ENCODE results near the gene FCMR.

FCMR gene

DNA sequence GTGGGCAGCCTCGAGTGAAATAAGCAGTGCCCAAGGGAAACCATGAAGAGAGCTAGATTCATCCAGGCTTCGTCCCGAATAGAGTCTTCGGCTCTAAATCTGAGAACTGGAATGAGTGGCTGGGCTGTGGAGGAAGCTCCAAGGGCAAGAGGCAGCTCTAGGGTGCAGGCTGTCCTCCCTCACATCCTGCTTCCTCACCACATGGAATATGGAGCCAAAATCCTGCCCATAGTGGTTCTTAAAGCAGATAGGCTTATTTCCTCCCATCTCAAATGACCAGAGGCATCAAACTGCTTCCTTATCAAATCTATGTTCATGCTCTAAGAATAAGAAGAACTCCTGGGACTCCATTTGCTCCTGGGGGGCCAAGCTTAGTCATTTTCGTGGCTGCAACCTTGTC is 22.0 kb downstream of the FCMR start:
- no peak for DNase-seq (ENCODE audit: low spot score)

DNA sequence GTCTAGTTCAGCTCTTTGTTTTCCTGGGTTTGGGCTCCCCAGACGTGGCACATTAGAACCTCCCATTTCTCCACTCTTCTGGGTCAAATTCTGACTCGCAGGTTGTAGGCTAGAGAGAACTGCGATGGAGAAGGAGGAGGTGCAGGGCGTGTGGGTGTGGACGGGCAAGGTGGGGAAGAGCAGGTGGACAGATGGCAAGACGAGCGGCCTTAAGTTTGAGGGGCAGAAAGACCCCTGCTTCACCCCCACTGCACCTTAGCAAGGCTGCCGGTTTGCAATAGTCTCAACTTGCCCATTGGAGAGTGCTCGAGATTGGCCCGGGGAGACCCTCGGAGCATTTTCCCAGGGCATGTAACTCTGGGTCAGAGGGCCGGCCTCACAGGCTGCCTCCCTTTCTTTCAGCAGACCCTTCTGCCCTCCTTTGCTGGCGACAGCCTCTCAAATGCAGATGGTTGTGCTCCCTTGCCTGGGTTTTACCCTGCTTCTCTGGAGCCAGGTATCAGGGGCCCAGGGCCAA is 22.8 kb downstream of the FCMR start:
- DNase-seq (ENCODE audit: low spot score), result no peak

DNA sequence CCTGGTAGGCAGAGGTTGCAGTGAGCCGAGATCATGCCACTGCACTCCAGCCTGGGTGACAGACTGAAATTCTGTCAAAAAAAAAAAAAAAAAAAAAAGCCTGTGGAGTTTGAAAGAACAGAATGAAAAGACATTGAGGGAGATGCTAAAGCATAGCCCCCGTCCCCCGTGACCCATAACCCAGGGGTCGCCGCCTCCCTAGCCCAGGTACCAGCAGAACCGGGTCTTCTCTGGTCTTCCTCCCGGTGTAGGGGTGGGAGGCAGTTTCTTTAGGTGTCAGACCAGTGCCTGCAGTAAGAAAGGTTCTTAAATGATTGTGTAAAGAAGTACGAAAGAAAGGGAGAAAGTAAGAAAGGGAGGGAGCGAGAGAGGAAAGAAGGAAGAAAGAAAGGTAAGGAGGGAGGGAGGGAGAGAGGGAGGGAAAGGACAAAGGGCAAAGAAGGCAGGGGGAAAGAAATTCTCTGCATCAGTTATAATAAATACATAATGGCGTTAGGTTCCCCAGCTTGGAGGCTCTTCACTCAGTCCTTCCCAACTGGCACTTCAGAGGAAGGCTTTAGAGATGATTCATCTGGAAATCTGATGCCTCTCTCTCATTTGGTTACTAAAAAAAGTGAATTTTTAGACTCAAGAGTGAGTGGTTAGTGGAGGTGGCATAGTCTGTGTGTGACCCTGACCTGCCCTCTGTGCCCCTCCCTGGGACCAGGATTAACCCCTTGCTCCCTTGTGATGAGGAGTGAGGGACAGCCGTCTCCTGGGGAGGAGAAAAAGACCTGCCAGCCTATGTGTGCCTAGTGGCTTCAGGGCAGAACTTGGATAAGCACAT is 23.4 kb downstream of the FCMR start:
- no peak for DNase-seq (ENCODE audit: low spot score)

DNA sequence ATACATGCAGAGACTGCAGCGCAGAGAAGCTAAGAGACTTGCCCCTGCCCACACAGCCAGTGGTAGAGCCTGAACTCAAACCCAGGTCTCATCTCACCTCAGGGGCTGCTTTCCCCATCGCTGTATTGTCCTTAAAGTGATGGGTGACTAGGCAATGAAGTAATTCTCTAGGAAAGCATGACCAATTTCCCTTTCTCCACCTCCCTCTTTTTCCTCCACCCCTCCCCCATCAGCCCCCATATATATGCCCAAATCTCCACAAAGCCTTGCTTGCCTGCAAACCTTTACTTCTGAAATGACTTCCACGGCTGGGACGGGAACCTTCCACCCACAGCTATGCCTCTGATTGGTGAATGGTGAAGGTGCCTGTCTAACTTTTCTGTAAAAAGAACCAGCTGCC is 24.6 kb downstream of the FCMR start, which contains the start of gene IL24:
Gene IL24, plus strand, starts transcription at position 269 of the 400 bp plus-strand sequence. CDS start 390 bp downstream, outside the sequence.
- no peak for DNase-seq (ENCODE audit: low spot score)

DNA sequence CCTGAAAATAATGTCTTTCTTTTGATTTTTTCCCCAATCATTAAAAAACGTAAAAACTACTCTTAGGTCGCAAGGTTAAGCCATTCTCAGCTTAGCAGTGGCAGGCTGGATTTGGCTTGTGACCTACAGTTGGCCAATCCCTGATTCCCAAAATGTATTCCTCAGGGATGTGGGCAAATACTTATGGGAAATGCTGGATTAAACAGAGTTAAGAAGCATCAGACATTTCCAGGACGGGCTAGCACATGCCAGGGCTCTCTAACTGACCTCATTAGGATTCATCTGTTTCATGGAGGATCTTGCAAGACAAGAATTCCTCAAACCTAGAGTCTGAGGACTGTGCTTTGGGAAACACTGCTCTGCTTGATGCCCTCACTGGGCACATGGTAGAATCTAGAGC is 25.5 kb downstream of the FCMR start:
- DNase-seq (ENCODE audit: low spot score), result no peak

DNA sequence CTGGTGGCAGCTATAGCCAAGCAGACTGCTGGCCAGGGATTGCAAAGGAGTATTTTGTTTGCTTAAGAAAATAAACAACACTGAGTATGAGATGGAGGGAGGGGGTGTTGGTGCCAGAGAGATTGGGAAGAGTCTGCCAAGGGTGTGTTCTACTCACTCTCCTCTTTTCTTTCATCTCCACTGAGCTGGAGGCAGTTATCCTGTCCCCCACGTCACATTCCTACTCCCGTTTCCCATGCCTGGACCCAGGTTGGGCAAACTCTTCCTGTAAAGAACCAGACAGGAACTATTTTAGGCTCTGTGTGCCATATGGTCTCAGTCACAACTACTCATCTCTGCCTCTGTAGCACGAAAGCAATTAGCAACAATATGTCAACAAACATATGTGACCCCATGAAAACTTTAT is 25.9 kb downstream of the FCMR start:
- DNase-seq (ENCODE audit: low spot score), result no peak

DNA sequence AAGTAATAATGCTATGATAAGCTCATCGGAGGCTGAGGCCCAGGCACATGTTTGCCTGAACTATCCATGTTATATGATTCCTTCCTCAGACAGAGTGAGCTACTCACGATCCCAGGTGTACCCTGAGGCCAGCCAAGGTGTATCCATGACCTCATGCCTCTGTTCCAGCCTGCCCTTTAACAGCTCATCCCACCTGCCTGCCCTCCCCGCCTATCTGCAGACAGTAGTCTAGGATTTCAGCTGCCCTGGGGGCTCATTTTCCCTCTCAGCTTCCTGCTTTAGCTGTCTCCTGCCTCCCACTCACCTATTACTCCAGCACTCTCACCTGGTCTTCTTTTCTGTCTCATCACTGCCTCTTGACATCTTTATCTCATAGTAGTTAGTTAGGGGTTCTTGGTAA is 26.4 kb downstream of the FCMR start:
- DNase-seq (ENCODE audit: low spot score), result no peak

DNA sequence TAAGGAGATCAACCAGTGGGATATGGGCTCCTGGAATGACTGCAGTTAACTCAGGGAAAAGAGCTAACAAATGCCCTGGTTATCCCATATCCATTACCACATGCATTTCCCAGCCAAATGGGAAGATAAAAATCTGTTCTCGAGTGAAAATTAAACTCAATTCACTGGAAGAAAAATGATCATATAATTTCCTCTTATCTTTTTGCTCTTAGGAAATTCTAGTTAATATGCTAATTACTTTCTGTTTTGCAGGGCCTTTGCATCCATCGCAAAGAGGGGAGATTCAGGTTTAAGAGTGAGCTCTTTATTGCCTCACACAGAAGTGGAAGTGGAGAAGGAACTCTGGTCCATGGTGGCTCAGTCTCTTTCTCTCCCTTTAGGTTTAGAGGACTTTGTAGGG is 28.4 kb downstream of the FCMR start:
- DNase-seq (ENCODE audit: low spot score), result no peak

DNA sequence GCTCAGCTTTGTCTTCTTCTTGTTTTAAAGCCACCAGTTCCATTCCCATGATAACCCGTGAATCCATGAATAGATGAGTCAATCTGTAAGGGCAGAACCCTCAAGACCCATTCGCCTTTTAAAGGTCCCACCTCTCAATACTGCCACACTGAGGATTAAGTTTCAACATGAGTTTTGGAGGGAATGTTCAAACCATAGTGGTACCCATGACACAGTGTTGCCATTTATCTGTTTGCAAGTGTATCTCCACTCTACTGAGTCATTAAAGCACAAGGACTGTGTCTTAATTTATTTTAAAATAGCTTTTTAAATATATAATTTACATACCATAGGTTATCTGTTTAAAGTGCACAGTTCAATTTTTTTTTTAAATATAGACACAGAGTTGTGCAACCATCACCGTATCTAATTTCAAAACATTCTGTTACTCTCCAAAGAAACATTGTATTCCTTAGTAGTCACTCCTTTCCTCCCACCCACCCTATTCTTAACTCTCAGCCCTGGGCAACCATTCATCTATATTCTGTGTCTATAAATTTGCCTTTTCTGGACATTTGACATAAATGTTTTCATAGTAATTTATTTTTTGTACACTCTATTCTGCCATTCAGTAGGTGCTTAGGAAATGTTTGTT is 29.3 kb downstream of the FCMR start:
- DNase-seq (ENCODE audit: low spot score), result no peak

DNA sequence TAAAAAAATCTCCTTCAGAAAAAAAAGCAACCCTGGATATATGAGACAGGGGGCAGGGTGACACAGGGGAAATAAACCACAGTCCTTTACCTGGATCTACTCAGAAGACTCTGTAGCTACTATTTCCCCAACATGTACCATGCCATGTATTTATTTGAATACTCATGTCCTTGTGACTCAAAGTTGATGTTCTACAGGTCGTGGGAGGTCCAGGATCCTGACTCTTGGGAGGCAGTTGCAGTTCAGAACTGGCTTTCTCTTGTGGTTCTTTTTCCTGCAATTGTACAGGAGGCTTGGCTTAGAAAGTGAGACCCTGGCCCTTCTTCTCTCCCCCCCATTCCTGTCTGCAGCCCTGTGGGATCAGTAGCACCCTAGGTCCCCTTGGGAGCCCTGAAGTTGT is 30.3 kb downstream of the FCMR start:
- no peak for DNase-seq (ENCODE audit: low spot score)

DNA sequence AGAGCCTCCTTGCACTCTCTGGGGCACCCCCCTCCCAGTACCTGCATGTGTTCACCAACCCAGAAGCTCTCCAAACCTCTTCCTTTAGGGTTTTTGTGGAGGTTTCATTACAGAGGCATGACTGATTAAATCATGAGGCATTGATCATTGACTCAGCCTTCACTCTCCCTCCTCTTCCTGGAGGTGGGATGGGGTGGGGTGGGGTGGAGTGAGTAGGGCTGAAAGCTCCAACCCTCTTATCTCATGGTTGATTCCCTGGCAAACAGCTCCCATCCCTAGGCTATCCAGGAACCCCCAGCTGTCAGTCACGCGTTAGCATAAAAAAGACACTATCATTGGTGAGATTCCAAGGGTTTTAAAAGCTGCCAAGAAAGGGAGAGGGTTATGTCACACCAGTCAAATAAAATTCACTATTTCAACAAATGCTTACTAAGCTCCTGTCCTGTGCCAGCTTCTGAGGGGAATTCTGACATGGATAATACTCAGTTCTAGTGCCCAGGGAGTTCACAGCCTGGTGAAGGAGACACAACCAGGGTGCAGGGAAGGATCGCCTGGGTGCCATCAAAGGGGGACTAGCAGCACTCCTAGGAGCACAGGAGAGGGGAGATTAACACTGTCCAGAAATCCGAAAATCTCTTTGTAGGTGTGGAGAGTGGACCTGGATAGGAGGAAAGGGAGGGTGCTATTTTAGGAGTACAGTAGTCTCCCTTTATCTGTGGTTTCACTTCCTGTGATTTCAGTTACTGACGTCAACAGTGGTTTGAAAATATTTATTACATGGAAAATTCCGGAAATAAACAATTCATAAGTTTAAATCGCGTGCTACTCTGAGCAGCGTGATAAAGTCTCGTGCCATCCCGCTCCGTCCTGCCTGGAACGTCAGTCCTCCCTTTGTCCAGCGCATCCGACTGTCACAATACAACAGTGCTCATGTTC is 31.3 kb downstream of the FCMR start:
- DNase-seq (ENCODE audit: low spot score), result no peak

DNA sequence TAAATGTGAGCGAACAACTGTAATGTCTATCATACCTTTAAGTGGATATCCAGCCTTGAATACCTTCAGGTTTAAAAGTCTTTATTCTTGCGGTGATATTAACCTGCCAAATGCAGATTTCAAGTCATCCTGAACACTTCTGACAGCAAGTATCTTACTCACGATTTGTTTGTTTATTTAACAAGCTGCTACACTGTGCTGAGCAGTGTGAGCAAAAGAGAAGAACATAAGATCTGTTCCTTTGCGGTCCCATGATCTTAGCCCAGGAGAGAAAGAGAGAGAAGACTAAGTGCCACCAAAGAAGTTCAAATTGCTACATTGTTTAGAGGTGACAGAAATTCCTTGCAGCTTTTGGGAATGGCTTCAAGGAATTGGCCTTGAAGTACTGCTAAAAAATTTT is 34.0 kb downstream of the FCMR start:
- no peak for DNase-seq (ENCODE audit: low spot score)

DNA sequence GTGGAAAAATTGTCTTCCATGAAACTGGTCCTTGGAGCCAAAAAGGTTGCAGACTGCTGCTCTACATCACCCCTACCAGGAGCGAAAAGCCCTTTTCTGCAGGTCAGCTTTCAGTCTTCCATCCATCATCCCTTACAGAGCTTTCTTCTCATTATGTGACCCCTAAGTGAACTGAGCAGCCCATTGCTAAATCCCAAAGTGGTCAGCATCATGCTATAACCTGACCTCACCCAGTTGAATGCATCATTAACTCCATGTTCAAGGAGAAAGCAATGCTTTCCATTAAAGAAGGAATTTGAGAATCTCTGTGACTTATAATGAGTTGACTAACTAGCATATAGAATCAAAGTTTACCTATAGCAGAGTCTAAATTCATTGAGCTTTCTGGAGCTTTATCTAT is 34.9 kb downstream of the FCMR start:
- no peak for DNase-seq (ENCODE audit: low spot score)

DNA sequence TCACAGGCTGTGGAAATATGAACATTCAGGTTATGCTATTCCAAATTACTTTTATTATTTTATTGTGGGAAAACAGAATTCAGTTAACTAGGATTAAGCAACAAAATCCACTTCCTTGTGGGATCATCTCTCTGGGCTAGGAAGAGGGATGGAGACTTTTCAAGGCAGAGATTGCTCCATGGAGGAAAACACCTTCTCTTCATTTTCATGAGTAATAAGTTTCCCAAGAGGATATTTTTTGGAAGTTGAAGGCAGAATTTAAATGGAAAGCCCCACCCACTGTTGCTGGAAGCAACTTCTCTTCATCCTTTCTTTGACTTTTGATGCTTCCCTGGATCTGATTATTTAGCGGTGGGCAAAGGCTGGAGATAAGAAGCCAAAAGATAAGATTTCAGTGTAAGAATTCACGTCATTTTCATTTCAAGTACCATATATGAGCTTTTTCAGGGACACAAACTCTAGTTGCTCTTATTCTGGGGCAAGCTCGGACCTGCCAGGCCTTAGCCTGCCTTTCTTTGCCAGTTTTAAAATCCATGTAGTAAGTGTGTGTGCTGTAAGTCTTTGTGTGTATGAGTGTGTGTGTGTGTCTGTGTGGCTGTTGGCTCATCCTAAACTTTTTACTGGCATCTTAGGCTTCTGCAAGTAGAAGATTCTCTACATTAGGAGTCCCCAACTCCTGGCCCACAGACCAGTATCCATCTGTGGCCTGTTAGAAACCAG is 36.2 kb downstream of the FCMR start:
- no peak for DNase-seq (ENCODE audit: low spot score)

DNA sequence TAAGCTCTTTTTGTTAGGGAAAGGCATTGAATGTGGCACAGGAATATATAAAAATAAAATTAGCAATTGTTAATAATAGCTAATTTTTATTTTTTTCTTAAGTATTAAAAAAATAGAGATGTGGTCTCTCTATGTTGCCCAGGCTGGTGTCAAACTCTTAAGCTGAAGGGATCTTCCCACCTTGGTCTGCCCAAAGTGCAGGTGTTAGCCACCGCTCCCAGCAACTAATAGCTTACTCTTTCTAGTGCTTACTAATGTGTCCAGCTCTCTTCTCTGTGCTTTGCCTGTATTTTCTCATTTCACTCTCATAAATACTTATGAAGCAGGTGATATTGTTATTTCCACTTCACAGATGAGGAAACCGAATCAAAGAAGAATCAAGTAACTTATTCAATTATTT is 37.9 kb downstream of the FCMR start:
- DNase-seq (ENCODE audit: low spot score), result no peak

DNA sequence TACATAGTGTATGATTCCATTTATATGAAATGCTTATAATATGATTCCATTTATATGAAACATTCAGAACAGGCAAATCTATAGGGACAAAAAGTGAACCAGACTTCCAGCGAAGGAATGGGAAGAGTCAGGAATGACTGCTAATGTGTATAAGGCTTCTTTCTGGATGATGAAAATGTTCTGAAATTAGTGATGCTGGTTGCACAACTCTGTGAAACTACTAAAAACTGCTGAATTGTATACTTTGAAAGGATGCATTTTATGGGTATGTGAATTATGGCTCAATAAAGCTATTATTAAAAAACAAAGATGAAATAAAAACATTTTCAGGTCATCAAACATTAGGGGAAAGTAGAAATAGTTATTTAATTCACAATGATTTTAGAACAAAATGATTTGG is 38.6 kb downstream of the FCMR start:
- DNase-seq (ENCODE audit: low spot score), result no peak

DNA sequence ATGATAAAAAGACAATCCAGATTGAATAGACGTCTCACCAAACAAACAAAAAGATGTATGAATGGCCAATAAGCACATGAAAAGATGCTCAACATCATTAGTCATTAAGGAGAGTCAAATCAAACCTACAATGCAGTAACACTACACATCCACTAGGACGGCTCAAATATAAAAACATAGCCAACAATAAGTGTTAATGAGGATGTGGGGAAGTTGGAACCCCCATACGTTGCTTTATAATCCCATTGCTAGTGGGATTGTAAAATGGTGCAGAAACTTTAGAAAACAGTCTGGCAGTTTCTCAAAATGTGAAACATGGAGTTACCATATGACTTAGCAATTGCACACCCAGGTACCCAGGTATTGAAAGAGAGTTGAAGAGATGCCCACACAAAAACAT is 39.2 kb downstream of the FCMR start:
- no peak for DNase-seq (ENCODE audit: low spot score)

DNA sequence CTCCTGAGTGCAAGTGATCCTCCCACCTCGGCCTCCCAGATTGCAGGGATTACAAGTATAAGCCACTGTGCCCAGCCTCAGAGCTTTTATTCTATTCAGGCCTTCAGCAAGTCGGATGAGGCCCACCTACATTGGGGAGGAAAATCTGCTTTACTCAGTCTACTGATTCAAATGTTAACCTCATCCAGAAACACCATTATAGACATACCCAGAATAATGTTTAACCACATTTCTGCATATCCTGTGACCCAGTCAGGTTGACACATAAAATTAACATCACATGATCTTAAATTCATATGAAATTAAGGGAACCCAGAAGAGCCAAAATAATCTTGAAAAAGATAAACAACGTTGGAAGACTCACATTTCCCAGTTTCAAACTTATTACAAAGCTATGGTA is 41.4 kb downstream of the FCMR start:
- no peak for DNase-seq (ENCODE audit: low spot score)

DNA sequence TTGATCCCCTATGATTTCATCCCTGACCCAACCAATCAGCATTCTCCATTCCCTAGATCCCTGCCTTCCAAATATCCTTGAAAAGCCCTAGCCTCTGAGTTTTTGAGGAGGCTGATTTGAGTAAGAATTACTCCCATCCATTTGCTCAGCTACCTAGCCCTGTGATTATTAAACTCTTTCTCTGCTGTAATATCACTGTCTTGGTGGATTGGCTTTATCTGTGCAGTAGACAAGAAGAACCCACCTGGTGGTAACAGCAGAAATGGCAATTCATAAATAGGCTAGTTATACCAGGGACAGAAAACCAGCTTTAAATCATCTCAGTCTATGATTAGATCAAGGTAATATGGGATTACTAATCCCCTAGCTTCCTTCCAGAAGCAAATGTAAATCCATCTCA is 43.3 kb downstream of the FCMR start:
- no peak for DNase-seq (ENCODE audit: low spot score)

DNA sequence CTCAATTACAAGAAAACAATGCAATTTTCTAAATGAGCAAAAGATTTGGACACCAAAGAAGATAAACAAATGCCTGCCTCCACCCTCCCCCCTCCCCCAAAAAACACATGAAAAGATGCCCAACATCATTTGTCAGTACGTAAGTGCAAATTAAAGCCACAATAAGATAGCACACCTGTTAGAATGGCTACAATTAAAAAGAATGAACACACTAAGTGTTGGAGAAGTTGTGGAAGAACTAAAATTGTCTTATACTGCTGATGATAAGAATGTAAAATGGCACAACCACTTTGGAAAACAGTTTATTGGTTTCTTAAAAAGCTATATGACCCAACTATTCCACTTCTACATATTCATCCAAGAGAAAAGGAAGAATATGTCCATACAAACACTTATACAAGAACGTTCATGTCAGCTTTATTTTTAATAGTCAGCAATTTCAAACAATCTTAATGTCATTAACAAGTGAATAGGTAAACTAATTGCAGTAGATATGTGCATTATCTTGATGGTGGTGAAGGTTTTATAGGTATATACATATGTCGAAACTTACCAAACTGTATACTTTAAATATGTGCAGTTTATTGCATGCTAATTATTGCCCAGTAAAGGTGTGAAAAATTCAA is 45.9 kb downstream of the FCMR start:
- no peak for DNase-seq (ENCODE audit: low spot score)

DNA sequence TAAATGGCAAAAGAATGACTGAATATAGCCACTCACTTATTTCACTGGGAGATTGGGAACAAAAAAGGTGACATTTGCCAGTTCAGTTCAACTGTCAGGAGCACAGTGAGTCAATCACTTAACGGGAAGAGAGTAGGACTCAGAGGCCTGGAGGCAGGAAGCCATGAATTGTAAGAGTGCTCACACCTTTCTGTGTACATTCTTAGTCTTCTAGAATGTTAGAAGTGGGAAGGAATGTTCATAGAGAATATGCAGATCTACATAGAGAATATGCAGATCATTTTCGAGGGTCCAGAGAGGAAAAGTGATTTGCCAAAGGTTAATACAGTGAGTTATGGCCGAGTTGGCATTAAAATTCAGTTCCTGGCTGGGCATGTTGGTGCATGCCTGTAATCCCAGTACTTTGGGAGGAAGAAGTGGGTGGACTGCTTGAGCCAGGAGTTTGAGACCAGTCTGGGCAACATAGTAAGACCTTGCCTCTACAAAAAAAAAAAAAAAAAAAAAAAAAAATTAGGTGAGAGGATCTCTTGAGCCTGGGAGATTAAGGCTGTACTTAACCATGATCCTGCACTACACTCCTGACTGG is 48.0 kb downstream of the FCMR start:
- no peak for DNase-seq (ENCODE audit: low spot score)
